G401.6 (cell line): ENCODE results near the gene CEACAM7.
"Not testable (repeated sequence)": the region's sequence is repeated elsewhere in the genome, so short reads cannot be mapped to it uniquely, and the experiment has no call there.

ENCODE experiments used
- FAIRE-seq: peaks from 2 replicates; lab custom pipeline; 2012; peaks lifted over from hg19 to GRCh38; lab: Jason Lieb, UNC

The CEACAM7 gene

DNA sequence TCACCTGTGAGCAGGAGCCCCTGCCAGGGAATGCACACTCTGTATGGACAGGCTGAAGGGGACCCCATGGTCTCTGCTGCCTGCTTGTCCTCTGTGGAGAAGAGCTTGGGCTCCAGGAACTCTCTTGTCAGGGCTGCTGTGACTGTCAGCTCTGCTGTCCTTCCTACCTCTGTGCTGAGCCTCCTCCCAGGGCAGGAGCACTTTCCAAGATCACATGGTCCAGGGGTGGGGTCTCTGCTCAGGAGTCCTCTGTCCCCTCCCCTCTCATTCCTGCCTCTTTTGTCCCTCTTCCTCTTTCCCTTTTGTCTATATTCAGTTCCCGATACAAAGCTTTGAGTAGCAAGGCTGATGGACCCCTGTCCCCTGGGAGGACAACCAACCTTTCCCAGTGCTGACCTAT is at the start of gene CEACAM7:
CEACAM7 (minus strand) TSS at position 173 of the 400 bp plus-strand sequence; CDS start at position 68, 105 bp downstream.
- no peak for FAIRE-seq

DNA sequence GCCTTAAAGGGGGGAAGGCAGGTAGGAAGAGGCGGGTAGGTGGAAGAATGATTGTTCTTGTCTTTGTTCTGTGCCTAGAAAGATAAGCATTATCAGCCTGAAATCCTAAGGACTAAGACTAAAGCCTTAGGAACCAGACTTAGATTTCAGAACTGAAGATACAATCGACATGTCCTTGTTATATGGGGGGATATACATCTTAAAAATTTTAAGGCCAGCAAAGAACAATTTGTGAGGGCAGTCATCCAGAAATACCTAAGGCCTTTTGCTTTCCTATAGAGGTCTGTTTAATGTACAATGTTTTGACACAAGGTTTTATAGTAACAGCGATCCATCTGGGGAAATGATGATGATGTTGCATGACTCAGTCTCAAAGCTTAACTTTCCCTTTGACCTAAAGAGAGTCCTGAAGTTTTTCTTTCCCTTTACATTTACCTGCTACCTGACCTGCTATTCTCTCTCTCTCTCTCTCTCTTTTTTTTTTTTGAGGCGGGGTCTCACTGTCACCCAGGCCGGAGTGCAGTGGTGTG is 47.1 kb upstream of the CEACAM7 start:
- FAIRE-seq = no peak

DNA sequence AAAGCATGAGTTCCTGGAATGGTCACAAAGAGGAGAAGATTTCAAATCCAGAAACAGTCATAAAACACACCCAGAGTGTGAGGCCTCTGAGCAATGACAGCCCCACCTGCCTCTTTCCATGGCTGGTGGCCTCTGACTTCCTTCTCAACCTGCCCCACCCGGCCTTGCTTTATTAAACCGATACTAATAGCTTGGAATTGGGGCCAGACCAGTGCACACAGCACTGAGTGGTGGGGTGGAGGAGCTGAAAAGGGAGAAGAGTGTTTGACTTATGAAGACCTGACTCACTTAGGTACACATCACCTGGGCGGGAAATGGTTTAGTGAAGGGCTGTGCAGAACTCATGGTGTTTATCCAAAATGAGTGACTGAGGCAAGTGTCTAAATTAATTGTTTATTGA is 46.5 kb upstream of the CEACAM7 start:
- no peak for FAIRE-seq

DNA sequence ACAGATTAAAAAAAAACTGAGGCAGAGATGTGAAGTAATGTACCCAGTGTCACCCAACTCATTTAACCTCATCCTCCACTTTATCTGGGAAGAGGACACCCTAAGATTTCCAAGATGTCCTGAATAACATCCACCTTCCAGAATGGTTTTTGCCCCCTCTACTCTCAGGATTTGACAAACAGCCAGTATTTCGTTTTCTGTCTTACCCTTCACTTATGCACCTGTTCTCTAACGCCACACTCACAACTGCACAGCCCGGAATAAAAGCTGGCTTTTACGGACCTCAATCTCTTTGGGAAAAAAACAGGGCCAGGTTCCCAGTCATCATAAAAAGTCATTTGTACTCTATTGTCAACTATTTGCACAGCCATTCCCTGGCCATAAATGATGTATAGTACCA is 46.1 kb upstream of the CEACAM7 start:
- no peak for FAIRE-seq

DNA sequence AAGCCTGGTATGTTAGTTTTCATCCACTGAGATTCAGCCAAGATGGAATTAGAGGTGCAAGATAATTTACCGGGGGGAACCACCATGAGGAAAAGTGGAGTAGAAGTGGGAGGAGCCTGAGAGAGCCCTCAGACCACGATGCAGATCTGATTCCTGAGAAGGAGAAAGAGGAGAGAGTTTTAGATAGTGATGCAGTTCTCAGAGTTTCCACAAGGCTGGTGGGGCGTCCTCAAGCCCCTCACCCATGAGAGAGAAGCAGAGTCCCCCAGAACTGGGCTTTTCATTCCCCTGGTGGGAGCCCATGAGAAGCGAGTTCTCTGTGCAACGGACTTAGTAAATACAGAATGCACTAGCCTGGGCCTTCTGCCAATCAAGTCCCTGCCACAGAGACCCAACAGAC is 38.4 kb upstream of the CEACAM7 start:
- FAIRE-seq = no peak

DNA sequence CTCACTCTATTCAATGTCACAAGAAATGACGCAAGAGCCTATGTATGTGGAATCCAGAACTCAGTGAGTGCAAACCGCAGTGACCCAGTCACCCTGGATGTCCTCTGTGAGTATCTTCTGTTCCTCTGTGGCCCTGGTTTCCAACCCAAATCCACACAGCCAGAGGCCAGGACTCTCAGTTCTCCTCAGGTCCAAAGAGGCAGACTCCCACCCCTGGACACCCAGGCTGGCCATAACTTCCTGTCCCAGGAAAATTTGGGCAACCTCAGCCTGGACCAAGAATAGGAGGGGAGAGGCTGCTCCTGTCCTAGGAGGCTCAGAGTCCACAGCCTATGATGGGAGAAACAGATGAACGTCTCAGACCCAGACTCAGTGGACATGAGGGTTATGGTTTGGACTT is 32.0 kb upstream of the CEACAM7 start:
- no peak for FAIRE-seq

DNA sequence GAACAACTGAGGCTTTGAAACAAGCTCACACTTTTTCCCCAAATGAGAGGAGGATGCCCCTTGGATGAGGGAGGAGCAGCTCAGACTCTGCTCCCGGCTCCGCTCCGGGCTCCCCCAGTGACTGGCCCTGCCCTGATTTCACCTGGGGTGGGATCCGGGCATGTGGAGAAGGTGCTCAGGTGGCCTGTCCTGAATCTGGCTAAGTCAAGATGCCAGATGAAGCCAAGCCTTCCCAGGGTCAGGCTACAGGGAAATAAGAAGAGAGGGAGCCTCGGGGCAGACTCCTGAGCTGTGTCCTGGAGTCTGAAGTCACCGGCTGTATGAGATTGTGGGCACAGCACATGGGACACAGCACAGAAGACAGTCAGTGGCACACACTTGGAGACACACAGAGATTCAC is 30.7 kb upstream of the CEACAM7 start:
- no peak for FAIRE-seq

DNA sequence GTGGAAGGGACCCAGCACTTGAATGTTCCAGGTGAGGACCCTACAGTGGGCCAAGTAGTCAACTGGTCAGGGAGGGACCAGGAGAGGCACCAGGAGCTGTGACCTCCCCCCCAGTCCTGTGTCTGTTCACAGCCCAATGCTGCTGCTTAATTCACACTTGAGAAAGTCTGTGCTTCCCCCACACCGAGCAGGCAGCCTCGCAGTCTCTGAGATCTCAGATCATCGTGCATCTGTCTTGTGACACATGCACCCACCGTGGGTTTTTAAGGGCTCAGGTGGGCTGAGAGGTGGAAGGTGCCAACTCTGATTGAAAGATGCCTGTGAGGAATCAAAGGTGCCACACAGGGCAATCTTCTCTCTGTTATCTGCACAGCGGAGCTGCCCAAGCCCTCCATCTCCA is 26.5 kb upstream of the CEACAM7 start:
- FAIRE-seq = no peak

DNA sequence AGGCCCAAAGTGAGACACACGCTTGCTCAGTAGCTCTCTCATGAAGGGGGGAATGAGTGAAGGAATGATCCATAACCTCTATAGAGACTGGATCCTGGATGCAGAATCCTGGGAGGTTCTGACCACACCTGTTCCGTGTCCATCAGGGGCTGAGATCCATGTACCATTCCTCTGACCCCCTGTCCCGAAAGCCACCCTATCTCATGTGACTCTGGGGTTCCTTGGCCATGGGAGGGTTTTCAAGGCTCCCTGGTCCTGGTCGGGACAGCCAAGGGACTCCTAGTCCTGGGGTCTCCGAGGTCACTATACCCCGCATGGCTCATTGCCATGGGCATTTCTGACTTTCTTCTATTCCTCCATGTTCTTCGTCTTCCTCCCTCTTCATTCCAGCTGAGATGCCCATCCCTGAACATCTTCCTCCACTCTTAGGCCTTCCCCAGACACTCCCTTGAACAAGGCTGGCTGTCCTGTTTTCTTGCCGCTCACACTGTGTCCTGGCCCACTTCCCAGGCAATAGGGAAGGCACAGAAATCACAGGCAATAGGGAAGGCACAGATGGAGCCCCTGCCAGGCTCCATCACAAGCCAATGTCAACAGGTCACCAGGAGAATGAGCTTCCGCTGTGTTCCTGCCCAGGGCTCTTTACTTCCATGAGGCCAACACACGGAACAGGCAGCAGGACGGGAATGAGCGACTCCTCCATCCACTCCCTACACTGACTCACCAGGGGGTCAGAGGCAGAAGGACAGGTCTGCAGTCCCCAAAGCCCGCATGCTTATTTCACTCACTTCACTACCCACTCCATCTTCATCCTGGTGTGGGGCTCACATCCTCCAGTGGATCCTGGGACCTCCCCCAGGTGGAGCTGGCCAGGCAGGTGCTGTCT is 23.5 kb upstream of the CEACAM7 start:
- FAIRE-seq = no peak

DNA sequence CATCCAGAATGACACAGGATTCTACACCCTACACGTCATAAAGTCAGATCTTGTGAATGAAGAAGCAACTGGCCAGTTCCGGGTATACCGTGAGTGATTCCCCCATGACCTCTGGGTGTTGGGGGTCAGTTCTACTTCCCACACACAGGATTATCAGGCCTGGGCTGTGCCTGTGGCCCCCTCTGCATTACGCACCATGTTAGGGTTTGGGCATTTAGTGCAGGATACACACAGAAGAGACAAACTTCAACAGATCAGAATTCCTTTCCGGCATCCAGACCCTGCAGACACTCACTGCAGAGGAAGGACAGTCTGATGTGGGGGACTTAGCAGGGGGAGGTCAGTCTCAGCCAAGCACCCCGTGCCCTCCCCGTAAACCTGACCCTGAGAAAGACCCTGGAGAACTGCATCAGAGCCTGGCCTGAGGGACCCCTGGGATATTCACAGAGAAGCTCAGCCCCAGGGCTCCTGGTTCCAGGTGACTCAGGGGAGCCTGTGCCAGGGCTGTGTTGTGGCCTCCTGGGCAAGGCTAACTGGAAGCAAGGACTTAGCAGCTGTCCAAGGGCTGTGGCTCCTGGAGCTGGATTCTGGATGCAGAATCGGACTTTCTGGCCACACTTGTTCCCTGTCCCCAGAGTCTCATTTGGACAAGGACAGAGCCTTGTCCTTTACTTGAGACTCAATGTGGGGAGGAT is 22.0 kb upstream of the CEACAM7 start:
- FAIRE-seq = no peak

DNA sequence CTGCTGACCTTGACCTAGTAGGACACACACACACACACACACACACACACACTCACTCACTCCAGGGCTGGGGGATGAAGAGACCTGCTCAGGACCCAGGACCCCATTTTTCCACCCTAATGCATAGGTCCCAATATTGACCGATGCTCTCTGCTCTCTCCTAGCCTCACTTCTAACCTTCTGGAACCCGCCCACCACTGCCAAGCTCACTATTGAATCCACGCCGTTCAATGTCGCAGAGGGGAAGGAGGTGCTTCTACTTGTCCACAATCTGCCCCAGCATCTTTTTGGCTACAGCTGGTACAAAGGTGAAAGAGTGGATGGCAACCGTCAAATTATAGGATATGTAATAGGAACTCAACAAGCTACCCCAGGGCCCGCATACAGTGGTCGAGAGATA is 21.4 kb upstream of the CEACAM7 start:
- not testable (repeated sequence) for FAIRE-seq

DNA sequence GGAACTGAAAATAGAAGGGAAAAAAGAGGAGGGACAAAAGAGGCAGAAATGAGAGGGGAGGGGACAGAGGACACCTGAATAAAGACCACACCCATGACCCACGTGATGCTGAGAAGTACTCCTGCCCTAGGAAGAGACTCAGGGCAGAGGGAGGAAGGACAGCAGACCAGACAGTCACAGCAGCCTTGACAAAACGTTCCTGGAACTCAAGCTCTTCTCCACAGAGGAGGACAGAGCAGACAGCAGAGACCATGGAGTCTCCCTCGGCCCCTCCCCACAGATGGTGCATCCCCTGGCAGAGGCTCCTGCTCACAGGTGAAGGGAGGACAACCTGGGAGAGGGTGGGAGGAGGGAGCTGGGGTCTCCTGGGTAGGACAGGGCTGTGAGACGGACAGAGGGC is 20.4 kb upstream of the CEACAM7 start, which contains the start of gene CEACAM5:
CEACAM5 (plus strand) TSS at position 146 of the 400 bp plus-strand sequence; CDS start at position 252, 106 bp downstream.
- no peak for FAIRE-seq

DNA sequence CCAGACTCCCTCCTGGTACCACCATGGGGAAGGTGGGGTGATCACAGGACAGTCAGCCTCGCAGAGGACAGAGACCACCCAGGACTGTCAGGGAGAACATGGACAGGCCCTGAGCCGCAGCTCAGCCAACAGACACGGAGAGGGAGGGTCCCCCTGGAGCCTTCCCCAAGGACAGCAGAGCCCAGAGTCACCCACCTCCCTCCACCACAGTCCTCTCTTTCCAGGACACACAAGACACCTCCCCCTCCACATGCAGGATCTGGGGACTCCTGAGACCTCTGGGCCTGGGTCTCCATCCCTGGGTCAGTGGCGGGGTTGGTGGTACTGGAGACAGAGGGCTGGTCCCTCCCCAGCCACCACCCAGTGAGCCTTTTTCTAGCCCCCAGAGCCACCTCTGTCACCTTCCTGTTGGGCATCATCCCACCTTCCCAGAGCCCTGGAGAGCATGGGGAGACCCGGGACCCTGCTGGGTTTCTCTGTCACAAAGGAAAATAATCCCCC is 19.9 kb upstream of the CEACAM7 start:
- no peak for FAIRE-seq

DNA sequence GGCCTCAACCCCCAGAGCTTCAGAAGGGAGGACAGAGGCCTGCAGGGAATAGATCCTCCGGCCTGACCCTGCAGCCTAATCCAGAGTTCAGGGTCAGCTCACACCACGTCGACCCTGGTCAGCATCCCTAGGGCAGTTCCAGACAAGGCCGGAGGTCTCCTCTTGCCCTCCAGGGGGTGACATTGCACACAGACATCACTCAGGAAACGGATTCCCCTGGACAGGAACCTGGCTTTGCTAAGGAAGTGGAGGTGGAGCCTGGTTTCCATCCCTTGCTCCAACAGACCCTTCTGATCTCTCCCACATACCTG is 19.4 kb upstream of the CEACAM7 start:
- FAIRE-seq = no peak

DNA sequence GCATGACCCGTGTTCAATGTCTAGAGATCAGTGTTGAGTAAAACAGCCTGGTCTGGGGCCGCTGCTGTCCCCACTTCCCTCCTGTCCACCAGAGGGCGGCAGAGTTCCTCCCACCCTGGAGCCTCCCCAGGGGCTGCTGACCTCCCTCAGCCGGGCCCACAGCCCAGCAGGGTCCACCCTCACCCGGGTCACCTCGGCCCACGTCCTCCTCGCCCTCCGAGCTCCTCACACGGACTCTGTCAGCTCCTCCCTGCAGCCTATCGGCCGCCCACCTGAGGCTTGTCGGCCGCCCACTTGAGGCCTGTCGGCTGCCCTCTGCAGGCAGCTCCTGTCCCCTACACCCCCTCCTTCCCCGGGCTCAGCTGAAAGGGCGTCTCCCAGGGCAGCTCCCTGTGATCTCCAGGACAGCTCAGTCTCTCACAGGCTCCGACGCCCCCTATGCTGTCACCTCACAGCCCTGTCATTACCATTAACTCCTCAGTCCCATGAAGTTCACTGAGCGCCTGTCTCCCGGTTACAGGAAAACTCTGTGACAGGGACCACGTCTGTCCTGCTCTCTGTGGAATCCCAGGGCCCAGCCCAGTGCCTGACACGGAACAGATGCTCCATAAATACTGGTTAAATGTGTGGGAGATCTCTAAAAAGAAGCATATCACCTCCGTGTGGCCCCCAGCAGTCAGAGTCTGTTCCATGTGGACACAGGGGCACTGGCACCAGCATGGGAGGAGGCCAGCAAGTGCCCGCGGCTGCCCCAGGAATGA is 18.9 kb upstream of the CEACAM7 start:
- FAIRE-seq = no peak

DNA sequence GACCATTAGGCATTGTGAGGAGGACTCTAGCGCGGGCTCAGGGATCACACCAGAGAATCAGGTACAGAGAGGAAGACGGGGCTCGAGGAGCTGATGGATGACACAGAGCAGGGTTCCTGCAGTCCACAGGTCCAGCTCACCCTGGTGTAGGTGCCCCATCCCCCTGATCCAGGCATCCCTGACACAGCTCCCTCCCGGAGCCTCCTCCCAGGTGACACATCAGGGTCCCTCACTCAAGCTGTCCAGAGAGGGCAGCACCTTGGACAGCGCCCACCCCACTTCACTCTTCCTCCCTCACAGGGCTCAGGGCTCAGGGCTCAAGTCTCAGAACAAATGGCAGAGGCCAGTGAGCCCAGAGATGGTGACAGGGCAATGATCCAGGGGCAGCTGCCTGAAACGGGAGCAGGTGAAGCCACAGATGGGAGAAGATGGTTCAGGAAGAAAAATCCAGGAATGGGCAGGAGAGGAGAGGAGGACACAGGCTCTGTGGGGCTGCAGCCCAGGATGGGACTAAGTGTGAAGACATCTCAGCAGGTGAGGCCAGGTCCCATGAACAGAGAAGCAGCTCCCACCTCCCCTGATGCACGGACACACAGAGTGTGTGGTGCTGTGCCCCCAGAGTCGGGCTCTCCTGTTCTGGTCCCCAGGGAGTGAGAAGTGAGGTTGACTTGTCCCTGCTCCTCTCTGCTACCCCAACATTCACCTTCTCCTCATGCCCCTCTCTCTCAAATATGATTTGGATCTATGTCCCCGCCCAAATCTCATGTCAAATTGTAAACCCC is 17.5 kb upstream of the CEACAM7 start:
- FAIRE-seq = no peak

DNA sequence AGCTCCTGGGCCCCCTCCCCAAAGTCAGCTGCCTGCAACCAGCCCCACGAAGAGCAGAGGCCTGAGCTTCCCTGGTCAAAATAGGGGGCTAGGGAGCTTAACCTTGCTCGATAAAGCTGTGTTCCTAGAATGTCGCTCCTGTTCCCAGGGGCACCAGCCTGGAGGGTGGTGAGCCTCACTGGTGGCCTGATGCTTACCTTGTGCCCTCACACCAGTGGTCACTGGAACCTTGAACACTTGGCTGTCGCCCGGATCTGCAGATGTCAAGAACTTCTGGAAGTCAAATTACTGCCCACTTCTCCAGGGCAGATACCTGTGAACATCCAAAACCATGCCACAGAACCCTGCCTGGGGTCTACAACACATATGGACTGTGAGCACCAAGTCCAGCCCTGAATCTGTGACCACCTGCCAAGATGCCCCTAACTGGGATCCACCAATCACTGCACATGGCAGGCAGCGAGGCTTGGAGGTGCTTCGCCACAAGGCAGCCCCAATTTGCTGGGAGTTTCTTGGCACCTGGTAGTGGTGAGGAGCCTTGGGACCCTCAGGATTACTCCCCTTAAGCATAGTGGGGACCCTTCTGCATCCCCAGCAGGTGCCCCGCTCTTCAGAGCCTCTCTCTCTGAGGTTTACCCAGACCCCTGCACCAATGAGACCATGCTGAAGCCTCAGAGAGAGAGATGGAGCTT is 15.7 kb upstream of the CEACAM7 start:
- FAIRE-seq = no peak

DNA sequence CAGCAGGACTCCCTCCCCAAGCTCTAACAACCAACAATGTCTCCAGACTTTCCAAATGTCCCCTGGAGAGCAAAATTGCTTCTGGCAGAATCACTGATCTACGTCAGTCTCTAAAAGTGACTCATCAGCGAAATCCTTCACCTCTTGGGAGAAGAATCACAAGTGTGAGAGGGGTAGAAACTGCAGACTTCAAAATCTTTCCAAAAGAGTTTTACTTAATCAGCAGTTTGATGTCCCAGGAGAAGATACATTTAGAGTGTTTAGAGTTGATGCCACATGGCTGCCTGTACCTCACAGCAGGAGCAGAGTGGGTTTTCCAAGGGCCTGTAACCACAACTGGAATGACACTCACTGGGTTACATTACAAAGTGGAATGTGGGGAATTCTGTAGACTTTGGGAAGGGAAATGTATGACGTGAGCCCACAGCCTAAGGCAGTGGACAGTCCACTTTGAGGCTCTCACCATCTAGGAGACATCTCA is 14.1 kb upstream of the CEACAM7 start:
- FAIRE-seq = no peak

DNA sequence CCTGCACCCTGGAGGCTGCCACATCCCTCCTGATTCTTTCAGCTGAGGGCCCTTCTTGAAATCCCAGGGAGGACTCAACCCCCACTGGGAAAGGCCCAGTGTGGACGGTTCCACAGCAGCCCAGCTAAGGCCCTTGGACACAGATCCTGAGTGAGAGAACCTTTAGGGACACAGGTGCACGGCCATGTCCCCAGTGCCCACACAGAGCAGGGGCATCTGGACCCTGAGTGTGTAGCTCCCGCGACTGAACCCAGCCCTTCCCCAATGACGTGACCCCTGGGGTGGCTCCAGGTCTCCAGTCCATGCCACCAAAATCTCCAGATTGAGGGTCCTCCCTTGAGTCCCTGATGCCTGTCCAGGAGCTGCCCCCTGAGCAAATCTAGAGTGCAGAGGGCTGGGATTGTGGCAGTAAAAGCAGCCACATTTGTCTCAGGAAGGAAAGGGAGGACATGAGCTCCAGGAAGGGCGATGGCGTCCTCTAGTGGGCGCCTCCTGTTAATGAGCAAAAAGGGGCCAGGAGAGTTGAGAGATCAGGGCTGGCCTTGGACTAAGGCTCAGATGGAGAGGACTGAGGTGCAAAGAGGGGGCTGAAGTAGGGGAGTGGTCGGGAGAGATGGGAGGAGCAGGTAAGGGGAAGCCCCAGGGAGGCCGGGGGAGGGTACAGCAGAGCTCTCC is 13.5 kb upstream of the CEACAM7 start:
- no peak for FAIRE-seq
